MM.1S (cell line): ENCODE results near the gene PRL.

Experiments used
- EZH2 ChIP-seq: fragments of 300-600 bp; sonication (generic); optimal IDR thresholded peaks from 2 replicates; pipeline ENCODE3; 2017; ENCODE audit warnings: low read depth, mild to moderate bottlenecking, antibody characterized with exemption, low read length, mixed read lengths
- EZH2phosphoT487 ChIP-seq: fragments of 300-600 bp; sonication (generic); IDR thresholded peaks from 2 replicates; pipeline ENCODE4 v1.6.1; 2018; ENCODE audit warnings: antibody characterized with exemption, low read length
- TF ChIP-seq, protein P1 (sequence below): fragments of 300-600 bp; sonication (generic); IDR thresholded peaks from 2 replicates; pipeline ENCODE4 v1.5.1; 2016; ENCODE audit warnings: antibody characterized with exemption, low read length, mixed read lengths

DNA sequence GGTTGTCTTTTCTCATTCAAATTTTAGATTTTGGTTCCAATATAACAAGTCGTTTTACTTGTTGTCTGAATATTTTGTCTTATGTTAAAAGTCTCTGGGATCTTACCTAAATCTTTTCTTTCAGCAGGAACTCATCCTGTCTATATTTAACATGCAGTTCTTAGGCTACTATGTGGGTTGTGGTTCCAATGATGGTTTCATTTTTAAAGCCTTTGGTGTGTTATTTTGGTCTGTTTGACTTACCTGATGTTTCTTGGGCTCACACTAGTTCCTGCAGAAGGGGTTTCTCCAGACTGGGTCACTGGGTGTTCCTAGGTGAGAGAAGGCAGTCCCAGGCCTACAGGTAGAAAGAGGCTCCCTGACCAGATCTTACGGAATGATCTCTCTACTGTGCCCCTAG is 17.4 kb downstream of the PRL start:
- TF ChIP-seq EZH2 (no peak), EZH2phosphoT487 (no peak)
- TF ChIP-seq, protein P1, sequence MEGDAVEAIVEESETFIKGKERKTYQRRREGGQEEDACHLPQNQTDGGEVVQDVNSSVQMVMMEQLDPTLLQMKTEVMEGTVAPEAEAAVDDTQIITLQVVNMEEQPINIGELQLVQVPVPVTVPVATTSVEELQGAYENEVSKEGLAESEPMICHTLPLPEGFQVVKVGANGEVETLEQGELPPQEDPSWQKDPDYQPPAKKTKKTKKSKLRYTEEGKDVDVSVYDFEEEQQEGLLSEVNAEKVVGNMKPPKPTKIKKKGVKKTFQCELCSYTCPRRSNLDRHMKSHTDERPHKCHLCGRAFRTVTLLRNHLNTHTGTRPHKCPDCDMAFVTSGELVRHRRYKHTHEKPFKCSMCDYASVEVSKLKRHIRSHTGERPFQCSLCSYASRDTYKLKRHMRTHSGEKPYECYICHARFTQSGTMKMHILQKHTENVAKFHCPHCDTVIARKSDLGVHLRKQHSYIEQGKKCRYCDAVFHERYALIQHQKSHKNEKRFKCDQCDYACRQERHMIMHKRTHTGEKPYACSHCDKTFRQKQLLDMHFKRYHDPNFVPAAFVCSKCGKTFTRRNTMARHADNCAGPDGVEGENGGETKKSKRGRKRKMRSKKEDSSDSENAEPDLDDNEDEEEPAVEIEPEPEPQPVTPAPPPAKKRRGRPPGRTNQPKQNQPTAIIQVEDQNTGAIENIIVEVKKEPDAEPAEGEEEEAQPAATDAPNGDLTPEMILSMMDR = no peak
